ENCODE results near the gene REXO5. TPM values are rescaled to one million over a fixed set of nuclear protein-coding genes. Genes with fewer than 3 reads are reported as not detected.
A peak's percentile ranks its signal among the peaks of the same experiment; 100 is the strongest.

Gene REXO5
- total and polyA plus RNA-seq, 2 of the 13 experiments (the other 11 are each of a cell fraction or from before 2014, with no cell fraction given) = 5.9 to 13.1 TPM

GRCh38 chr16:20763461-20764232, 42.7 kb upstream of the REXO5 start, which contains the start of gene ACSM3 (continued):
- TF ChIP-seq AHDC1 (CRISPR knock-in tag; IDR thresholded peaks at IDR 0.05; ENCODE audit: borderline replicate concordance) (no peak), FOXA3 (CRISPR knock-in tag; IDR thresholded peaks at IDR 0.05) (no peak), EED (CRISPR knock-in tag; IDR thresholded peaks at IDR 0.05) (no peak), KDM5B (CRISPR knock-in tag; IDR thresholded peaks at IDR 0.05; ENCODE audit: borderline replicate concordance) (no peak), MTF2 (CRISPR knock-in tag; IDR thresholded peaks at IDR 0.05; ENCODE audit: borderline replicate concordance) (no peak), CC2D1A (CRISPR knock-in tag; IDR thresholded peaks at IDR 0.05) (no peak), MEF2D (CRISPR knock-in tag; IDR thresholded peaks at IDR 0.05) (peak; percentile 67), TCF7L2 (IDR thresholded peaks at IDR 0.05; ENCODE audit: low read depth, low read length) (no peak), FOSL1 (CRISPR knock-in tag; IDR thresholded peaks at IDR 0.05; ENCODE audit: borderline replicate concordance) (no peak), ZC3H13 (CRISPR knock-in tag; IDR thresholded peaks at IDR 0.05) (no peak), NAIF1 (CRISPR knock-in tag; IDR thresholded peaks at IDR 0.05; ENCODE audit: borderline replicate concordance) (no peak)

Data from HepG2 (cell line).